ENCODE data around the gene TMEM263. TPM values are rescaled to one million over a fixed set of nuclear protein-coding genes. Genes with fewer than 3 reads are reported as not detected.

Gene TMEM263
- total and polyA plus RNA-seq, 9 of the 15 experiments (the other 6 are each of a cell fraction or from before 2014, with no cell fraction given): 12.6 to 36.7 (median 24.4) TPM

DNA sequence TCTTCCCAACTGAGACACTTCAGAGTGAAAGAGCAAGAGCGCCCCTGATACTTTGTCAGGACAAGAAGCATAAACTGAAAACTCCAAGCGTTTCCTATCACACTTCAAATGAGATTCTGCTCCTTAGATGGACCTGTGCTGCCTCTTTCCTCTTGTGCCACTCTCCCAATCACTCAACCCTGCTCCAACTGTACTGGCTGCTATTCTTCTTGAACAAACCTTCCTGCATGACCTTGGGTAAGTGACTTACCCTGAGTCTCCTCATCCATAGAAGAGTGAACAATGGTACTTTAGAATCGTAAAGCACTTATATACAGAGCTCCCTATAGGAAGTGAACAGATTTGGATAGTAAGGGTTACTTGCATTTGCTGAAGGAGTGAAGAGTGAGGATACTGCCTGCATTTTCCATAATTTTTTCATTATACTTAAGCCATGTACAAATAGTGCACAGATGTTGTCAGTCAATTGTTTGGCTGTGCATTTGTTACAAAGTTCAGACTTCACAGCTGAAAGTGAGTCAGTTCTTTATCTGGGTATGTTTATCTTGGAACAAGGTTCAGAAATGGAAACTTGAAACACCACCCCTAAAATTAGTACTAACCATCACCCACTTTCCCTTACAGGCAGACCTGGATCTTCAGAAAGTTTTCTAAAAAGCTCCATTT, 20.4 kb downstream of the TMEM263 start (continued):
- TF ChIP-seq RBM22 (IDR thresholded peaks at IDR 0.05; ENCODE audit: low read depth, low read length, poor library complexity, severe bottlenecking) (no peak), ZNF696 (CRISPR knock-in tag; conservative IDR thresholded peaks at IDR 0.05) (no peak), HDGF (IDR thresholded peaks at IDR 0.05) (peak; percentile 47; the same call in 1 of the 2 replicates)

DNA sequence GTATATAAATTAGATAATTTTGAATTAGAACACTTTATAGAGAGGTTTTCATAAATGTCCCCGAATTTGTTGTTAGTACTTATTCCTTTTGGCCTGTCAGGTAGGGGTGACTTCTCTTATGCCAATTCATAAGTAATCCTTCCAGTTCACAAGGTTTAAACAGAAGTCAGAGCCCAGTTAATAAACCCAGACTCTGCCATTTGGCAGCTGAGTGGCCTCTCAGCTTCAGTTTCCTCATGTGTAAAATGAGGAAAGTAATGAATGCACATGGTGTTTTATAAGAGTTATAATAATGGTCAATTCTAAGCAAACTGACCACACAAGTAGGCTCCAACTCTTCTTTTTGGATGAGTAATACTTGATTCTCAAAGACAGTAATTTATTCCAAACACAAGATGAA, 21.0 kb downstream of the TMEM263 start:
- 20% methylated on average over 1 of the region's 1 CpG for WGBS (ENCODE audit: insufficient coverage, low coverage, missing lambda C conversion rate)
- Histone ChIP-seq H4K20me1 (replicated peaks; ENCODE audit: control insufficient read depth, insufficient read depth, low read length) (no peaks in the 10 kb centered on the region), H2AFZ (ENCODE audit: low read depth, low read length) (no peak overlapping the region), H3K36me3 (ENCODE audit: control insufficient read depth, insufficient read depth, low read length) (peaks cover 34% of the 10 kb centered on the region), H3K27me3 (ENCODE audit: control insufficient read depth in 2 of 2, insufficient read depth in 2 of 2, low read length in 2 of 2) (no peaks in the 10 kb centered on the region), H3K4me2 (ENCODE audit: insufficient read depth, low read length) (no peak overlapping the region), H3K9me3 (replicated peaks; ENCODE audit: control insufficient read depth, insufficient read depth, low read depth, low read length) (no peaks in the 10 kb centered on the region), H3K27ac (ENCODE audit: extremely low read depth, low read depth, low read length) (peak overlapping the region; percentile 65; the same call in 2 of the 3 replicates), H3K4me1 (replicated peaks in 1 of 2; ENCODE audit: control insufficient read depth in 2 of 2, insufficient read depth in 2 of 2, low read length in 2 of 2) (peaks cover 7 to 52% of the 10 kb centered on the region in 2 experiments), H3K9me1 (ENCODE audit: control insufficient read depth, insufficient read depth, low read length) (no peaks in the 10 kb centered on the region), H3K4me3 (no peak overlapping the region), H3K79me2 (ENCODE audit: control insufficient read depth, insufficient read depth, low read length) (peaks cover 16% of the 10 kb centered on the region; the same call in 2 of the 3 replicates), H3K9ac (ENCODE audit: insufficient read depth in 1 of 2, low read depth in 2 of 2, low read length in 2 of 2) (no peak overlapping the region)
- intact Hi-C loops (cut with micrococcal nuclease): loop anchor here (1.0 to 2.0 kb wide), 2 partner anchors 8 to 20 kb away; no protein-coding TSS in a partner anchor
- in situ Hi-C loops (cut with MboI): no loop called here
- ATAC-seq (no peak), FAIRE-seq (no peak), DNase-seq (ENCODE audit: extremely low read depth in 1 of 4, low spot score in 3 of 4) (no peak)
- BruUV-seq (replicated peaks): no TSS peak
- ChIA-PET POLR2A (interaction anchor here (0.6 to 5.5 kb wide), 10 partner anchors 7 to 794 kb away, joined by 3 to 28 read pairs (median 4); partner anchors contain the start of gene TMEM263), CTCF (ENCODE audit: low intra/inter-chr PET ratio) (no interaction called here)
- TF ChIP-seq CCNT2 (IDR thresholded peaks at IDR 0.05; ENCODE audit: borderline replicate concordance, extremely low read depth, insufficient read length, low read depth, low read length): peak; percentile 1
- peak; percentile 8; the same call in 1 of the 2 replicates for TF ChIP-seq FOSL1 (tag; conservative IDR thresholded peaks at IDR 0.05)
- TF ChIP-seq RB1 (IDR thresholded peaks at IDR 0.05; ENCODE audit: low read depth): no peak
